ENCODE data around the gene MB21D2. TPM values are rescaled to one million over a fixed set of nuclear protein-coding genes. Genes with fewer than 3 reads are reported as not detected.

MB21D2 gene
- total and polyA plus RNA-seq, 10 donors, result 0.59 to 3.5 (median 2.0) TPM

DNA sequence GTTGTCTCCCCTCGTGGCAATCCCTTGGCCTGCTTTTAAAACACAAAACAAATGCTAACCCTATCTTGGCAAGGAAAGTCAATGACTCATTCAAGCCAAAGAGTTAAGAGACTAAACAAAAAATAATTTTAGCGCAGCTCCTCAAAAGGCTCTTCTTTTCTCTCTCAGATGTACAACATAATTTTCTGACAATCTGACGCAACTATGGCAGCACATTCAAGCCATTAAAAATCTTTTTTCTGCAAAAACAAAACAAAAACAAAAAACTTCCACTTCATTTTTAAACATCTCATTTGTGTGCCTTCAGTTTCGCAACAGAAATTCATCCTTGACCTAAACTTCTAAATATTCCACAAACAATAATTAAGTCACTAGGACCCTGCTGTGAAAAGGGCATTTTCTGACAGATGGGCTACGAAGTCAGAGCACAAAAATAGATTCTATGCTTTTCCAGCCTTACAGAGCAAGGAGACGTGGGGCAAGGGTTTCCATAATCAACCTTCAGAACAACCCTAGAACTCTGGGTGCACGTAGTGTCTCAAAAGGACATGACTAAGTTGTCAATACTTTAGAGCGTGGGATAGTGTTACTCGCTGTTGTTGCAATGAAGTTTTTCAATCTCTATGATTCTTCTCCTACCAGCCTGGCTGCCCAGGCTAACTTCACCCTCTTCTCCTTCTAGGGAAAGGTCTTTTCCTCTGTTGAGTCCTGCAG is 84.3 kb downstream of the MB21D2 start:
- intact Hi-C loops (cut with DNase I; ENCODE audit: low total_unique reads), result no loop called here
- H3K9me3 ChIP-seq, result no peaks in the 10 kb centered on the region
- no peak for DNase-seq
- no peak overlapping the region for H3K27ac ChIP-seq
- peaks cover 0 to 10% (median 2%) of the 10 kb centered on the region in 6 donors for H3K4me1 ChIP-seq
- no peak overlapping the region for H3K4me3 ChIP-seq
- H3K27me3 ChIP-seq (replicated peaks in 1 of 7), result no peaks in the 10 kb centered on the region
- H3K36me3 ChIP-seq, result no peaks in the 10 kb centered on the region
- 73 to 81% (median 77%) methylated on average over 9 of the region's 9 CpGs for WGBS, 5 donors
- TF ChIP-seq POLR2A (IDR thresholded peaks at IDR 0.05) (no peak), POLR2AphosphoS5 (IDR thresholded peaks at IDR 0.05) (no peak), CTCF (IDR thresholded peaks at IDR 0.05 in 8 of 11, conservative IDR thresholded peaks at IDR 0.05 in 3 of 11) (no peak)

GRCh38 chr3:192831801-192832347 is 85.8 kb downstream of the MB21D2 start:
- H3K4me1 ChIP-seq, result peaks cover 0 to 10% (median 2%) of the 10 kb centered on the region in 6 donors
- no peak overlapping the region for H3K27ac ChIP-seq
- H3K36me3 ChIP-seq, result no peaks in the 10 kb centered on the region
- no peak for DNase-seq
- TF ChIP-seq POLR2A (IDR thresholded peaks at IDR 0.05), result no peak
- TF ChIP-seq POLR2AphosphoS5 (IDR thresholded peaks at IDR 0.05), result no peak
- TF ChIP-seq CTCF (IDR thresholded peaks at IDR 0.05 in 8 of 11, conservative IDR thresholded peaks at IDR 0.05 in 3 of 11), result no peak
- intact Hi-C loops (cut with DNase I; ENCODE audit: low total_unique reads), result no loop called here
- no peaks in the 10 kb centered on the region for H3K9me3 ChIP-seq
- H3K27me3 ChIP-seq (replicated peaks in 1 of 7), result no peaks in the 10 kb centered on the region
- 82 to 89% (median 83%) methylated on average over 1 of the region's 1 CpG for WGBS, 5 donors
- no peak overlapping the region for H3K4me3 ChIP-seq

DNA sequence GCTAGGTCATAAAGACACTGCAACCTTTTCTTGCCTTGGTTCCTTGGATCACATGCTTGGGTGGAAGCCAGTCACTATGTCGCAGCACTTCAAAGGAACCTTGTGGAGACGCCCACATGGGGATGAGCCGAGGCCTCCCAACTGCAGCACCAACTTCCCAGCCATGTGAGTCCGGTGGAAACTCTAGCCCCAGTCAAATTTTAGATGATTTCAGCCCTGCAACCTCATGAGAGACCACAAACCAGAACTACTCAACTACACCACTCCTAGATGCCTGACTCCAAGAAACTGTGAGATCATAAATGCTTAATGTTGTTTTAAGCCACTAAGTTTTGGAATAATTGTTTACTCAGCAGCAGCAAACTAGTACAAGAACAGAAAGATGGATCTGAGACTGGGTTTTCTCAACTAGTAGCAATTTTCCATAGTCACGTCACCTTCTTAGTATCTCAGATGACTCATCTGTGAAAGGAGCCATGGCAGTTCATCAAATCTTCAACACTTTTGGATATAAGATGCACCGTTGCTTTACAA is 86.5 kb downstream of the MB21D2 start:
- Histone ChIP-seq H3K9me3 (no peaks in the 10 kb centered on the region), H3K4me1 (peaks cover 0 to 9% (median 3%) of the 10 kb centered on the region in 6 donors), H3K36me3 (no peaks in the 10 kb centered on the region), H3K27me3 (replicated peaks in 1 of 7) (no peaks in the 10 kb centered on the region), H3K4me3 (no peak overlapping the region), H3K27ac (no peak overlapping the region)
- intact Hi-C loops (cut with DNase I; ENCODE audit: low total_unique reads), result no loop called here
- no peak for DNase-seq
- 73 to 92% (median 81%) methylated on average over 6 of the region's 6 CpGs for WGBS, 5 donors
- TF ChIP-seq POLR2A (IDR thresholded peaks at IDR 0.05) (no peak), POLR2AphosphoS5 (IDR thresholded peaks at IDR 0.05) (no peak), CTCF (IDR thresholded peaks at IDR 0.05 in 8 of 11, conservative IDR thresholded peaks at IDR 0.05 in 3 of 11) (no peak)
